RWPE1 (cell line): Measurements from ENCODE around the gene SOD3.

Source experiments
- CTCF ChIA-PET: fragments of 350-600 bp; sonication (Branson Sonifier 250); formaldehyde crosslinking; extraction: SDS; loops from one replicate; lab custom pipeline; 2021; lab: Yijun Ruan, JAX
- POLR2A ChIA-PET: fragments of 400-600 bp; formaldehyde crosslinking; extraction: SDS; loops from one replicate; lab custom pipeline; 2020; ENCODE audit warnings: antibody characterized with exemption; ENCODE audit not compliant: low non-redundant PET; lab: Yijun Ruan, JAX
- DNase-seq: peaks from one replicate; pipeline ENCODE4 v3.0.0; 2012; ENCODE audit warnings: low spot score
- H3K27ac ChIP-seq: fragments of 450-650 bp; 2 replicates; pipeline ENCODE4 v1.5.1; 2017
- CTCF ChIP-seq: fragments of 450-650 bp; conservative IDR thresholded peaks from 2 replicates; pipeline ENCODE4 v1.5.1; 2017; ENCODE audit warnings: low read depth, mild to moderate bottlenecking

Gene SOD3

GRCh38 chr4:24810871-24811631 lies 15.7 kb downstream of the SOD3 start:
- ChIA-PET POLR2A (no interaction called here), CTCF (no interaction called here)
- no peak for TF ChIP-seq CTCF
- DNase-seq: no peak
- no peak overlapping the region for H3K27ac ChIP-seq

- CTCF ChIA-PET: interaction anchor here (0.6 kb wide), 1 partner anchor 283 kb away, joined by 3 read pairs; no protein-coding TSS in a partner anchor
Measured at GRCh38 chr4:24813732-24814131, 18.4 kb downstream of the SOD3 start.

GRCh38 chr4:24816797-24817196 lies 21.4 kb downstream of the SOD3 start:
- CTCF ChIA-PET: no interaction called here

More at GRCh38 chr4:24813732-24814131, 18.4 kb downstream of the SOD3 start:
- POLR2A ChIA-PET: no interaction called here
- TF ChIP-seq CTCF: no peak
- DNase-seq: no peak
- no peak overlapping the region for H3K27ac ChIP-seq

GRCh38 chr4:24820541-24820940 lies 25.2 kb downstream of the SOD3 start:
- TF ChIP-seq CTCF: no peak

More at GRCh38 chr4:24816797-24817196, 21.4 kb downstream of the SOD3 start:
- H3K27ac ChIP-seq: no peak overlapping the region
- DNase-seq: no peak
- POLR2A ChIA-PET: no interaction called here
- TF ChIP-seq CTCF: no peak

GRCh38 chr4:24824720-24825119 lies 29.3 kb downstream of the SOD3 start:
- H3K27ac ChIP-seq: no peak overlapping the region
- no peak for DNase-seq
- POLR2A ChIA-PET: no interaction called here
- CTCF ChIA-PET: interaction anchor here (0.6 kb wide), 1 partner anchor 95 kb away, joined by 3 read pairs; no protein-coding TSS in a partner anchor
- no peak for TF ChIP-seq CTCF

More at GRCh38 chr4:24820541-24820940, 25.2 kb downstream of the SOD3 start:
- H3K27ac ChIP-seq: no peak overlapping the region
- ChIA-PET POLR2A (no interaction called here), CTCF (no interaction called here)
- no peak for DNase-seq

GRCh38 chr4:24831637-24832036 lies 36.3 kb downstream of the SOD3 start:
- no peak for DNase-seq
- ChIA-PET POLR2A (no interaction called here), CTCF (interaction anchor here (0.6 to 0.8 kb wide), 2 partner anchors 149 to 225 kb away, joined by 3 read pairs; no protein-coding TSS in a partner anchor)
- H3K27ac ChIP-seq: no peak overlapping the region
- TF ChIP-seq CTCF: no peak
